Uterus (tissue), 4 donors: ENCODE results near the gene KCNQ1OT1. TPM values are rescaled to one million over a fixed set of nuclear protein-coding genes. Genes with fewer than 3 reads are reported as not detected.

ENCODE experiments used
- DNase-seq, 2 donors: peaks; one replicate each; pipeline ENCODE4 v3.0.0-alpha.2; 2019 to 2020
- H3K27ac ChIP-seq, 2 donors: fragments of 200-600 bp; sonication (generic); 1 replicate in 1 of 2; 2 replicates in 1 of 2; pipeline ENCODE4 v1.5.1; 2016 to 2018
- H3K27me3 ChIP-seq, 2 donors: fragments of 200-600 bp; sonication (generic); one replicate each; pipeline ENCODE4 v1.5.1; 2018 to 2019; ENCODE audit warnings: control low read depth in 1 of 2
- H3K36me3 ChIP-seq, 2 donors: fragments of 200-600 bp; sonication (generic); one replicate each; pipeline ENCODE4 v1.5.1; 2019; ENCODE audit warnings: control low read depth in 1 of 2
- H3K4me1 ChIP-seq, 2 donors: fragments of 200-600 bp; sonication (generic); one replicate each; pipeline ENCODE4 v1.5.1; 2018 to 2019; ENCODE audit warnings: control low read depth in 1 of 2
- H3K4me3 ChIP-seq, 2 donors: fragments of 200-600 bp; sonication (generic); 1 replicate in 1 of 2; 2 replicates in 1 of 2; pipeline ENCODE4 v1.5.1; 2018 to 2019; ENCODE audit warnings: mild to moderate bottlenecking in 1 of 2
- H3K9me3 ChIP-seq, 2 donors: fragments of 200-600 bp; sonication (generic); one replicate each; pipeline ENCODE4 v1.5.1; 2019; ENCODE audit warnings: control low read depth in 1 of 2
- CTCF ChIP-seq, 4 experiments: fragments of 200-600 bp in 2 of 4; fragments of 450-650 bp in 2 of 4; sonication (generic) in 2 of 4; IDR thresholded peaks; one replicate each; pipeline ENCODE4 v1.5.1; 2016 to 2019; ENCODE audit warnings: antibody characterized with exemption in 4 of 4, mild to moderate bottlenecking in 2 of 4, moderate library complexity in 1 of 4
- POLR2A ChIP-seq, 2 donors: fragments of 450-650 bp; IDR thresholded peaks; one replicate each; pipeline ENCODE4 v1.6.1; 2016; ENCODE audit warnings: antibody characterized with exemption in 2 of 2, mild to moderate bottlenecking in 1 of 2, moderate library complexity in 1 of 2
- intact Hi-C: fragments of 100-400 bp; cut with DNase I; formaldehyde crosslinking; loops from one replicate; pipeline ENCODE4 v1.15.1; 2023; ENCODE audit warnings: low total_unique reads
- total RNA-seq, 4 donors: library from RNA; depleted of rRNA in 3 of 4; stranded (reverse); fragments of >200 nt in 3 of 4; gene quantifications; one replicate each; pipeline versions ENCODE4 v1.1.0 to v1.2.4, GENCODE V29; 2014 to 2023
- donor health status: DM: yes; HTN: yes; CAD: no.

Gene KCNQ1OT1
- total RNA-seq, 4 donors from 2014 or later: 2.6 to 19.4 (median 10.9) TPM

- Histone ChIP-seq H3K4me1 (no peaks in the 10 kb centered on the region), H3K27ac (no peak overlapping the region), H3K9me3 (no peaks in the 10 kb centered on the region), H3K27me3 (no peaks in the 10 kb centered on the region), H3K4me3 (no peak overlapping the region), H3K36me3 (no peaks in the 10 kb centered on the region)
- no peak for TF ChIP-seq POLR2A (IDR thresholded peaks at IDR 0.05)
- no peak for TF ChIP-seq CTCF (IDR thresholded peaks at IDR 0.05)
- DNase-seq: no peak
- intact Hi-C loops: no loop called here
Measured at GRCh38 chr11:2565447-2566222, 134.2 kb downstream of the KCNQ1OT1 start.

DNA sequence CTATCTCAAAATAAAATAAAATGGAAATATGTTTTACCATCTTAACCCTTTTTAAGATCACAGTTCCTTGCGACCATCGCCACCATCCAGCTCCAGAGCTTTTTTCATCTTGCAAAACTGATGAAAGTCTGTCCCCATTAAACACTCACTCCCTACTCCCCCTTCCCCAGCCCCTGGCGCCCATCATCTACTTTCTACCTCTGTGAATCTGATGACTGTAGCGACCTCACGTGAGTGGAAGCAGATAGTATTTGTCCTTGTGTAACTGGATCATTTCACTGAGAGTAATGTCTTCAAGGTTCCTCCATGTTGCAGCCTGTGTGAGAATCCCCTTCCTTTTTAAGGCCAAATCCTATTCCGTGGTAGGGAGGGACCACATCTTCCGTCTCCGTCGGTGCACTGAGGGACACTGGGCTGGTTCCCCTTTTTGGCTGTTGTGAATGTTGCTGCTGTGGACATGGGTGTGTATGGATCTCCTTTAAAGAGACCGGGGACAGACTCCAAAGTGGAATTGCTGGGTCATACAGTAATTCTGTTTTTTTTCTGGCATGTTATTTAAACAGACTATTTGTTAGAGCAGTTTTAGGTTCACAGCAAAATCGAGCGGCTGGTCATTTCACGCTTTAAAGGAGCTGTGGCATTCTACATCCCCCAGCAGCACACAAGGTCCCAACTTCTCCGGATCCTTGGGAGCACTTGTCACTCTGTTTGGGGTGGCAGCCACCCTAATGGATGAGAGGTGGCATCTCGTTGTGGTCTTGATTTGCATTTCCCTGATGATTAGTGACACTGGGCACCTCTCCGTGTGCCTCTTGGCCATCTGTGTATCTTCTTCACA, 135.0 kb downstream of the KCNQ1OT1 start:
- intact Hi-C loops: no loop called here
- DNase-seq: no peak
- no peak for TF ChIP-seq POLR2A (IDR thresholded peaks at IDR 0.05)
- no peak for TF ChIP-seq CTCF (IDR thresholded peaks at IDR 0.05)
- Histone ChIP-seq H3K27me3 (no peaks in the 10 kb centered on the region), H3K9me3 (no peaks in the 10 kb centered on the region), H3K36me3 (no peaks in the 10 kb centered on the region), H3K27ac (no peak overlapping the region), H3K4me3 (no peak overlapping the region), H3K4me1 (no peaks in the 10 kb centered on the region)

- Histone ChIP-seq H3K9me3 (no peaks in the 10 kb centered on the region), H3K4me1 (no peaks in the 10 kb centered on the region), H3K4me3 (no peak overlapping the region), H3K27me3 (no peaks in the 10 kb centered on the region), H3K27ac (no peak overlapping the region), H3K36me3 (no peaks in the 10 kb centered on the region)
- intact Hi-C loops: no loop called here
- TF ChIP-seq CTCF (IDR thresholded peaks at IDR 0.05): no peak
- TF ChIP-seq POLR2A (IDR thresholded peaks at IDR 0.05): no peak
- DNase-seq: no peak
Measured at GRCh38 chr11:2564008-2564530, 135.7 kb downstream of the KCNQ1OT1 start.

DNA sequence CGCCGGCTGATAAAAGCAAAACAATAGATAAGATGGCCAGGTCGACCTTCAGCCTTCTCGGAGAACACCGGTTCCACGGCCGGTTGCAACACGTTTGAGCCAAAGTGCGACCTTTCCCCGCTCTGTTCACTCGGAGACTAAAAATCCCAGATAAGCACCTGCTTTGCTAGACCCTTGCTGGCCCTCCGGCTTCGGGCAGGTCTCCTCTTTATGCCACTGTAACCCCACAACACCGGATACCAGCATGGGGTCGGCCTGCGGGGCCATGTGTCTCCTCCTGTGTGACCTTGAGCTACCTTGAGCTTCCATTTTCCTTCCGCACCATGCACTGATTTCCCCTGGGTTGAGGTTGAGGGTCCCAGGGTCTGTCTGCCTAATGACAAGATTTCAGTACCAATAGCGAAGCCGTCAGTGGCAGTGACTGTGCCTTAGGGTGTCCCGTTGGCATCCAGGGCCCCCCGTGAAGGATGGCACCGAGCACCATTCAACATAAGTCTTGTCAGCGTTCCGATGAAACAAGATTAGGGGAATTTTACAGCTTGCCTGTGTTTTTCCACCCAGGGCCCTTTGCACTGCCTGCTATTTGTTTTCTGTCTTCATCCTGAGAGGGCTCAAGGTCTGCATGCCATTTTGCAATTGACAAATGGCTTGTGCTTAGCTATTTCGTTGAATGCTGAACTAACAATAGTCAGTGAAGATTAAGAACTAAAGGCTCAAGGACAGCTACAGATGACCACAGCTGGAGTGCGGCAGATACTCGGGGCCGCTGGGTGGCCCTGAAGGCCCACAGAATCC, 136.4 kb downstream of the KCNQ1OT1 start:
- DNase-seq: no peak
- no peaks in the 10 kb centered on the region for H3K4me1 ChIP-seq
- H3K36me3 ChIP-seq: no peaks in the 10 kb centered on the region
- no peaks in the 10 kb centered on the region for H3K27me3 ChIP-seq
- intact Hi-C loops: no loop called here
- H3K4me3 ChIP-seq: no peak overlapping the region
- H3K9me3 ChIP-seq: no peaks in the 10 kb centered on the region
- H3K27ac ChIP-seq: no peak overlapping the region
- TF ChIP-seq CTCF (IDR thresholded peaks at IDR 0.05) (no peak), POLR2A (IDR thresholded peaks at IDR 0.05) (no peak)
